Astrocyte (in vitro differentiated cells and primary cell): ENCODE results near the gene ANAPC16. TPM values are rescaled to one million over a fixed set of nuclear protein-coding genes. Genes with fewer than 3 reads are reported as not detected.

Source experiments
- DNase-seq: peaks from one replicate; pipeline ENCODE4 v3.0.0-alpha.2; 2010; ENCODE audit warnings: low read depth
- FAIRE-seq: peaks from 2 replicates; lab custom pipeline; 2011; peaks lifted over from hg19 to GRCh38; lab: Jason Lieb, UNC
- H2AFZ ChIP-seq: 2 replicates; pipeline ENCODE4 v1.6.0; 2012; ENCODE audit warnings: low read depth, low read length, inconsistent platforms
- H3K27ac ChIP-seq: 2 replicates; pipeline ENCODE4 v1.5.1; 2011; ENCODE audit warnings: low read depth, low read length, inconsistent platforms
- H3K27me3 ChIP-seq: 2 replicates; pipeline ENCODE4 v1.6.0; 2011; ENCODE audit warnings: low read length, inconsistent platforms; ENCODE audit not compliant: insufficient read depth
- H3K36me3 ChIP-seq: 2 replicates; pipeline ENCODE4 v1.5.1; 2011; ENCODE audit warnings: low read length, inconsistent platforms; ENCODE audit not compliant: insufficient read depth
- H3K4me1 ChIP-seq: 2 replicates; pipeline ENCODE4 v1.5.1; 2011; ENCODE audit warnings: low read length, inconsistent platforms; ENCODE audit not compliant: insufficient read depth
- H3K4me2 ChIP-seq: 2 replicates; pipeline ENCODE4 v1.6.0; 2012; ENCODE audit warnings: low read length, inconsistent platforms
- H3K4me3 ChIP-seq: 2 replicates; pipeline ENCODE4 v1.5.1; 2011; ENCODE audit warnings: low read depth, mild to moderate bottlenecking, low read length, inconsistent platforms; ENCODE audit not compliant: insufficient read depth
- H3K79me2 ChIP-seq: 2 replicates; pipeline ENCODE4 v1.6.0; 2012; ENCODE audit warnings: mild to moderate bottlenecking, low read length, inconsistent platforms; ENCODE audit not compliant: insufficient read depth
- H3K9ac ChIP-seq: 2 replicates; pipeline ENCODE4 v1.6.0; 2012; ENCODE audit warnings: mild to moderate bottlenecking, low read length, inconsistent platforms
- H3K9me3 ChIP-seq: 2 replicates; pipeline ENCODE4 v1.5.1; 2012; ENCODE audit warnings: low read depth, mild to moderate bottlenecking, low read length, inconsistent platforms; ENCODE audit not compliant: insufficient read depth
- H4K20me1 ChIP-seq: 2 replicates; pipeline ENCODE4 v1.6.0; 2012; ENCODE audit warnings: low read length, inconsistent platforms; ENCODE audit not compliant: insufficient read depth
- H3K27ac Mint-ChIP-seq: one replicate; pipeline ENCODE4 v1.8.0; 2021; ENCODE audit warnings: mild to moderate bottlenecking, mixed read lengths; ENCODE audit not compliant: unreplicated experiment
- H3K27me3 Mint-ChIP-seq: one replicate; pipeline ENCODE4 v1.8.0; 2021; ENCODE audit warnings: low read depth, mixed read lengths; ENCODE audit not compliant: unreplicated experiment
- H3K36me3 Mint-ChIP-seq: one replicate; pipeline ENCODE4 v1.8.0; 2021; ENCODE audit warnings: low read depth, mixed read lengths; ENCODE audit not compliant: unreplicated experiment
- H3K4me1 Mint-ChIP-seq: one replicate; pipeline ENCODE4 v1.8.0; 2021; ENCODE audit warnings: low read depth, mixed read lengths; ENCODE audit not compliant: unreplicated experiment
- H3K4me3 Mint-ChIP-seq: one replicate; pipeline ENCODE4 v1.8.0; 2021; ENCODE audit warnings: mild to moderate bottlenecking, moderate library complexity, mixed read lengths; ENCODE audit not compliant: unreplicated experiment
- H3K9me3 Mint-ChIP-seq: one replicate; pipeline ENCODE4 v1.8.0; 2021; ENCODE audit warnings: mild to moderate bottlenecking, mixed read lengths; ENCODE audit not compliant: unreplicated experiment
- EZH2 ChIP-seq: IDR thresholded peaks from 2 replicates; pipeline ENCODE4 v1.6.1; 2012; ENCODE audit warnings: mild to moderate bottlenecking, low read length, inconsistent platforms; ENCODE audit not compliant: insufficient read depth
- total RNA-seq: library from RNA; stranded (reverse); gene quantifications from 2 replicates; pipeline ENCODE4 v1.2.1, GENCODE V29; 2021
- TF ChIP-seq, protein P1 (sequence below): IDR thresholded peaks from 2 replicates; pipeline ENCODE4 v1.5.1; 2011; ENCODE audit warnings: low read depth, mild to moderate bottlenecking, inconsistent platforms, low read length, moderate library complexity; ENCODE audit not compliant: insufficient read depth

ANAPC16 gene
- total RNA-seq, 1 donor from 2014 or later, result 47.3 TPM

DNA sequence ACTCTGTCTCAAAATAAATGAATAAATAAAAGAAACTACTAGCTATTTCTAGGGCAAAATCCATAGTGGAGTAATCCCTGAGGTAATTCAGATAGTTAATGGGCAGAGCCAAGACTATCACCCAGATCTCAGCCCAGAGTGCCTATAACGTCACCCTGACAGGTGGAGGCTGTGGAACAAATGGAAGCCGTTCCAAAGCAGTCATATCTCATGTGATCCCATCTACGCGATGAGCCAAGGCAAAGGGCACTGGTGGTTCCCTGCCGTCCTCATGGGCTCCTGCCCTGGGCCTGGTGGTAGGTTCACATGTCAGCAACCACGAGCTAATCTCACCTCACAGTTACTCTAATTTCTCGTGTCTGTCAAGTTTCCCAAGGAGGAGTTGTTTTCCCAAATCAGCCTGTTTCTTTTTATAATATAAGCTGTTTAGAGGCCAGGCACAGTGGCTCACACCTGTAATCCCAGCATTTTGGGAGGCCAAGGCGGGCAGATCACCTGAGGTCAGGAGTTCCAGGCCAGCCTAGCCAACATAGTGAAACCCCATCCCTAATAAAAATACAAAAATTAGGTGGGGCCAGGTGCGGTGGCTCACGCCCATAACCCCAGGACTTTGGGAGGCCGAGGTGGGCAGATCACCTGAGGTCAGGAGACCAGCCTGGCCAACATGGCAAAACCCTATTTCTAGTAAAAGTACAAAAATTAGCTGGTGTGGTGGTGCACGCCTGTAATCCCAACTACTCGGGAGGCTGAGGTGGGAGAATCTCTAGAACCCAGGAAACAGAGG lies 22.8 kb downstream of the ANAPC16 start:
- no peak for FAIRE-seq
- DNase-seq, result no peak

DNA sequence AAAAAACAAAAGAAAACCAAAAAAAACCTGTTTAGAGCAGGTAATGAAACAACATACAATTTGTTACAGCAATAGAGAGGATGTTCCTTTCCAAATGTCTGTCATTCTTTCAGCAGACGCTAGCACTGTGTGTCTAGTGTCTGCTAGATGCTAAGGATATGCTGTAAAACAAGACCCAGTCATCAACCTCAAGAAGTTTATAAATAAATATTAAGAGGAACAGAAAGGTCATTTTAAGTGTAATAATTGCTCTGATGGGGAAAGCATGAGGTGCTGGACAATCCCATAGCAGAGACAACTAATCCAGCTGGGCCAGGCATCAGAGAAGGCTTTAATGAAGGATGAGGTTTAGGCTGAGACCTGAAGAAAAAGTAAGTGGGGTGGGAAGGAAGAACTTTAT lies 23.6 kb downstream of the ANAPC16 start:
- H2AFZ ChIP-seq, result no peak overlapping the region
- no peak for DNase-seq
- no peak overlapping the region for H3K27ac Mint-ChIP-seq
- H3K79me2 ChIP-seq, result no peaks in the 10 kb centered on the region
- no peak overlapping the region for H3K27ac ChIP-seq
- H4K20me1 ChIP-seq, result no peaks in the 10 kb centered on the region
- H3K36me3 Mint-ChIP-seq, result peaks cover 3% of the 10 kb centered on the region
- no peaks in the 10 kb centered on the region for H3K9me3 Mint-ChIP-seq
- TF ChIP-seq, protein P1, sequence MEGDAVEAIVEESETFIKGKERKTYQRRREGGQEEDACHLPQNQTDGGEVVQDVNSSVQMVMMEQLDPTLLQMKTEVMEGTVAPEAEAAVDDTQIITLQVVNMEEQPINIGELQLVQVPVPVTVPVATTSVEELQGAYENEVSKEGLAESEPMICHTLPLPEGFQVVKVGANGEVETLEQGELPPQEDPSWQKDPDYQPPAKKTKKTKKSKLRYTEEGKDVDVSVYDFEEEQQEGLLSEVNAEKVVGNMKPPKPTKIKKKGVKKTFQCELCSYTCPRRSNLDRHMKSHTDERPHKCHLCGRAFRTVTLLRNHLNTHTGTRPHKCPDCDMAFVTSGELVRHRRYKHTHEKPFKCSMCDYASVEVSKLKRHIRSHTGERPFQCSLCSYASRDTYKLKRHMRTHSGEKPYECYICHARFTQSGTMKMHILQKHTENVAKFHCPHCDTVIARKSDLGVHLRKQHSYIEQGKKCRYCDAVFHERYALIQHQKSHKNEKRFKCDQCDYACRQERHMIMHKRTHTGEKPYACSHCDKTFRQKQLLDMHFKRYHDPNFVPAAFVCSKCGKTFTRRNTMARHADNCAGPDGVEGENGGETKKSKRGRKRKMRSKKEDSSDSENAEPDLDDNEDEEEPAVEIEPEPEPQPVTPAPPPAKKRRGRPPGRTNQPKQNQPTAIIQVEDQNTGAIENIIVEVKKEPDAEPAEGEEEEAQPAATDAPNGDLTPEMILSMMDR, result no peak
- no peak for TF ChIP-seq EZH2
- FAIRE-seq, result no peak
- no peak overlapping the region for H3K4me2 ChIP-seq
- H3K27me3 ChIP-seq, result no peaks in the 10 kb centered on the region
- peaks cover 9% of the 10 kb centered on the region for H3K4me1 ChIP-seq
- H3K4me3 Mint-ChIP-seq, result no peak overlapping the region
- no peak overlapping the region for H3K4me3 ChIP-seq
- H3K9ac ChIP-seq, result no peak overlapping the region
- H3K4me1 Mint-ChIP-seq, result peaks cover 12% of the 10 kb centered on the region
- H3K27me3 Mint-ChIP-seq, result no peaks in the 10 kb centered on the region
- no peaks in the 10 kb centered on the region for H3K9me3 ChIP-seq
- no peaks in the 10 kb centered on the region for H3K36me3 ChIP-seq

More for the DNA sequence above, 22.8 kb downstream of the ANAPC16 start:
- no peak overlapping the region for H3K27ac Mint-ChIP-seq
- H3K27me3 ChIP-seq, result no peaks in the 10 kb centered on the region
- H3K79me2 ChIP-seq, result no peaks in the 10 kb centered on the region
- H3K4me1 Mint-ChIP-seq, result peaks cover 10% of the 10 kb centered on the region
- no peak overlapping the region for H3K4me3 ChIP-seq
- H3K4me3 Mint-ChIP-seq, result no peak overlapping the region
- TF ChIP-seq, protein P1, result no peak
- no peak for TF ChIP-seq EZH2
- peaks cover 2% of the 10 kb centered on the region for H3K36me3 ChIP-seq
- no peak overlapping the region for H3K9ac ChIP-seq
- no peak overlapping the region for H2AFZ ChIP-seq
- H3K27ac ChIP-seq, result no peak overlapping the region
- H3K27me3 Mint-ChIP-seq, result no peaks in the 10 kb centered on the region
- H3K9me3 ChIP-seq, result no peaks in the 10 kb centered on the region
- no peaks in the 10 kb centered on the region for H4K20me1 ChIP-seq
- no peaks in the 10 kb centered on the region for H3K9me3 Mint-ChIP-seq
- no peak overlapping the region for H3K4me2 ChIP-seq
- H3K4me1 ChIP-seq, result peaks cover under 1% of the 10 kb centered on the region
- peaks cover 3% of the 10 kb centered on the region for H3K36me3 Mint-ChIP-seq

DNA sequence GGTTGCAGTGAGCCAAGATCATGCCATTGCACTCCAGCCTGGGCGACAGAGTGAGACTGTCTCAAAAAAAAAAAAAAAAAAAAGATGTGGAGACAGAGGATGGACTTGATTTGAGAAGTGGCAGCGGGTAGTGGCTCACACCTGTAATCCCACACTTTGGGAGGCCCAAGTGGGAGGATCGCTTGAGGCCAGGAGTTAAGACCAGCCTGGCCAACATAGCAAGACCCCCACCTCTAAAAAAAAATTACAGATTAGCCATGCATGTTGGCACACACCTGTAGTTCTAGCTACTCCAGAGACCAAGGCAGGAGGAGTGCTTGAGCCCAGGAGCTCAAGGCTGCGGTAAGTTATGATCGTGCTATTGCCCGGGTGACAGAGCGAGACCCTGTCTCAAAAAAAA lies 24.6 kb downstream of the ANAPC16 start:
- peaks cover 10% of the 10 kb centered on the region for H3K4me1 ChIP-seq
- H3K27ac Mint-ChIP-seq, result no peak overlapping the region
- no peaks in the 10 kb centered on the region for H3K9me3 ChIP-seq
- no peaks in the 10 kb centered on the region for H3K9me3 Mint-ChIP-seq
- no peaks in the 10 kb centered on the region for H3K27me3 ChIP-seq
- H3K4me3 Mint-ChIP-seq, result no peak overlapping the region
- H3K79me2 ChIP-seq, result no peaks in the 10 kb centered on the region
- no peaks in the 10 kb centered on the region for H3K27me3 Mint-ChIP-seq
- no peaks in the 10 kb centered on the region for H4K20me1 ChIP-seq
- no peak overlapping the region for H3K4me3 ChIP-seq
- no peak for FAIRE-seq
- H3K4me1 Mint-ChIP-seq, result peaks cover 16% of the 10 kb centered on the region
- no peak overlapping the region for H3K9ac ChIP-seq
- H3K4me2 ChIP-seq, result no peak overlapping the region
- no peak overlapping the region for H3K27ac ChIP-seq
- no peaks in the 10 kb centered on the region for H3K36me3 ChIP-seq
- TF ChIP-seq, protein P1, result no peak
- peaks cover 3% of the 10 kb centered on the region for H3K36me3 Mint-ChIP-seq
- no peak overlapping the region for H2AFZ ChIP-seq
- no peak for DNase-seq
